CD14-positive monocyte (primary cell): ENCODE data around the gene TGFA. TPM values are rescaled to one million over a fixed set of nuclear protein-coding genes. Genes with fewer than 3 reads are reported as not detected.

Source experiments
- DNase-seq, 3 donors: peaks; one replicate each; pipeline ENCODE4 v3.0.0-alpha.2; 2011 to 2022
- H2AFZ ChIP-seq: 2 replicates; pipeline ENCODE4 v1.6.0; 2012; ENCODE audit warnings: mild to moderate bottlenecking, low read depth, low read length, inconsistent platforms; ENCODE audit not compliant: insufficient read depth, poor library complexity, severe bottlenecking
- H3K27ac ChIP-seq, 2 donors: 1 replicate in 1 of 2; 2 replicates in 1 of 2; pipeline ENCODE4 v1.5.1; 2012 to 2013; ENCODE audit warnings: low read length in 2 of 2, control low read depth in 1 of 2, inconsistent platforms in 1 of 2, low read depth in 1 of 2, mild to moderate bottlenecking in 1 of 2
- H3K27me3 ChIP-seq, 2 donors: one replicate each; pipeline versions ENCODE4 v1.6.0 to v1.6.1; 2011 to 2013; ENCODE audit warnings: low read length in 2 of 2; ENCODE audit not compliant: control insufficient read depth in 2 of 2, insufficient read depth in 2 of 2
- H3K36me3 ChIP-seq, 2 donors: replicated peaks in 1 of 2; 1 replicate in 1 of 2; 2 replicates in 1 of 2; pipeline versions ENCODE4 v1.5.1 to v1.6.1; 2012 to 2013; ENCODE audit warnings: low read length in 2 of 2, control low read depth in 1 of 2, inconsistent platforms in 1 of 2, mild to moderate bottlenecking in 1 of 2; ENCODE audit not compliant: insufficient read depth in 2 of 2, control insufficient read depth in 1 of 2
- H3K4me1 ChIP-seq, 2 donors: 1 replicate in 1 of 2; 2 replicates in 1 of 2; pipeline versions ENCODE4 v1.5.1 to v1.6.1; 2012 to 2013; ENCODE audit warnings: low read length in 2 of 2, control low read depth in 1 of 2, inconsistent platforms in 1 of 2, mild to moderate bottlenecking in 1 of 2, moderate library complexity in 1 of 2; ENCODE audit not compliant: insufficient read depth in 2 of 2, control insufficient read depth in 1 of 2
- H3K4me2 ChIP-seq: replicated peaks from 2 replicates; pipeline ENCODE3; 2012; ENCODE audit warnings: low read length, moderate library complexity, mild to moderate bottlenecking; ENCODE audit not compliant: poor library complexity, severe bottlenecking; ENCODE audit errors: extremely low read depth
- H3K4me3 ChIP-seq, 3 experiments: fragments of 200-600 bp in 1 of 3; sonication (generic) in 1 of 3; replicated peaks in 1 of 3; 1 replicate in 2 of 3; 2 replicates in 1 of 3; pipeline ENCODE4 v1.5.1; 2011 to 2013; ENCODE audit warnings: low read length in 3 of 3, mild to moderate bottlenecking in 3 of 3, control low read depth in 2 of 3, low read depth in 2 of 3, inconsistent platforms in 1 of 3, moderate library complexity in 1 of 3
- H3K79me2 ChIP-seq: 2 replicates; pipeline ENCODE4 v1.6.0; 2012; ENCODE audit warnings: mild to moderate bottlenecking, control low read depth, inconsistent platforms, low read length, moderate library complexity; ENCODE audit not compliant: insufficient read depth
- H3K9ac ChIP-seq: 2 replicates; pipeline ENCODE4 v1.6.0; 2017; ENCODE audit warnings: low read length, mild to moderate bottlenecking; ENCODE audit not compliant: insufficient read depth, poor library complexity, severe bottlenecking
- H3K9me3 ChIP-seq, 2 donors: replicated peaks in 1 of 2; 1 replicate in 1 of 2; 2 replicates in 1 of 2; pipeline versions ENCODE4 v1.5.1 to v1.6.1; 2012 to 2013; ENCODE audit warnings: low read length in 2 of 2, control low read depth in 1 of 2; ENCODE audit not compliant: control insufficient read depth in 1 of 2, insufficient read depth in 1 of 2
- H4K20me1 ChIP-seq: 2 replicates; pipeline ENCODE4 v1.6.0; 2012; ENCODE audit warnings: mild to moderate bottlenecking, low read length, control low read depth, moderate library complexity; ENCODE audit not compliant: insufficient read depth
- H3K27ac Mint-ChIP-seq, 7 donors: one replicate each; pipeline ENCODE4 v1.8.0; 2020; ENCODE audit warnings: mild to moderate bottlenecking in 7 of 7, mixed read lengths in 7 of 7, moderate library complexity in 6 of 7, inconsistent platforms in 2 of 7
- H3K27me3 Mint-ChIP-seq, 3 donors: one replicate each; pipeline ENCODE4 v1.8.0; 2021 to 2022; ENCODE audit warnings: low read depth in 3 of 3, mild to moderate bottlenecking in 3 of 3, mixed read lengths in 3 of 3, moderate library complexity in 3 of 3, inconsistent platforms in 1 of 3
- H3K36me3 Mint-ChIP-seq, 2 donors: one replicate each; pipeline ENCODE4 v1.8.0; 2020; ENCODE audit warnings: mixed read lengths in 2 of 2, inconsistent platforms in 1 of 2, mild to moderate bottlenecking in 1 of 2
- H3K4me1 Mint-ChIP-seq: one replicate; pipeline ENCODE4 v1.8.0; 2020; ENCODE audit warnings: mild to moderate bottlenecking, mixed read lengths
- H3K4me3 Mint-ChIP-seq, 2 donors: one replicate each; pipeline ENCODE4 v1.8.0; 2020; ENCODE audit warnings: mild to moderate bottlenecking in 2 of 2, mixed read lengths in 2 of 2, moderate library complexity in 1 of 2
- H3K9me3 Mint-ChIP-seq, 7 donors: one replicate each; pipeline ENCODE4 v1.8.0; 2020 to 2022; ENCODE audit warnings: mixed read lengths in 7 of 7, mild to moderate bottlenecking in 6 of 7, moderate library complexity in 6 of 7, inconsistent platforms in 2 of 7
- WGBS: methylation state at CpG from one replicate; pipeline ENCODE4 v1.1.5; 2013; ENCODE audit warnings: missing lambda C conversion rate; ENCODE audit not compliant: insufficient coverage; 5-methylcytosine and 5-hydroxymethylcytosine counted together
- intact Hi-C, 2 donors: fragments of 100-400 bp; cut with micrococcal nuclease; formaldehyde crosslinking; loops; one replicate each; pipeline versions ENCODE4 v1.15.0 to v1.15.1; 2023
- polyA plus RNA-seq, 3 donors: library from polyadenylated mRNA; depleted of rRNA in 1 of 3; unstranded in 2 of 3; stranded (reverse) in 1 of 3; fragments of 300-500 nt in 2 of 3; fragments of >200 nt in 1 of 3; fragmentation: Illumina TruSeq in 2 of 3; gene quantifications; 1 replicate in 2 of 3; 2 replicates in 1 of 3; pipeline ENCODE4 v1.2.3, GENCODE V29; 2012 to 2021
- TF ChIP-seq, protein P1 (sequence below): fragments of 200-600 bp; IDR thresholded peaks from one replicate; pipeline ENCODE4 v1.8.0; 2022; ENCODE audit warnings: antibody characterized with exemption, mild to moderate bottlenecking

Gene TGFA
- polyA plus RNA-seq, 3 donors: 1.7 to 2.5 (median 1.7) TPM

DNA sequence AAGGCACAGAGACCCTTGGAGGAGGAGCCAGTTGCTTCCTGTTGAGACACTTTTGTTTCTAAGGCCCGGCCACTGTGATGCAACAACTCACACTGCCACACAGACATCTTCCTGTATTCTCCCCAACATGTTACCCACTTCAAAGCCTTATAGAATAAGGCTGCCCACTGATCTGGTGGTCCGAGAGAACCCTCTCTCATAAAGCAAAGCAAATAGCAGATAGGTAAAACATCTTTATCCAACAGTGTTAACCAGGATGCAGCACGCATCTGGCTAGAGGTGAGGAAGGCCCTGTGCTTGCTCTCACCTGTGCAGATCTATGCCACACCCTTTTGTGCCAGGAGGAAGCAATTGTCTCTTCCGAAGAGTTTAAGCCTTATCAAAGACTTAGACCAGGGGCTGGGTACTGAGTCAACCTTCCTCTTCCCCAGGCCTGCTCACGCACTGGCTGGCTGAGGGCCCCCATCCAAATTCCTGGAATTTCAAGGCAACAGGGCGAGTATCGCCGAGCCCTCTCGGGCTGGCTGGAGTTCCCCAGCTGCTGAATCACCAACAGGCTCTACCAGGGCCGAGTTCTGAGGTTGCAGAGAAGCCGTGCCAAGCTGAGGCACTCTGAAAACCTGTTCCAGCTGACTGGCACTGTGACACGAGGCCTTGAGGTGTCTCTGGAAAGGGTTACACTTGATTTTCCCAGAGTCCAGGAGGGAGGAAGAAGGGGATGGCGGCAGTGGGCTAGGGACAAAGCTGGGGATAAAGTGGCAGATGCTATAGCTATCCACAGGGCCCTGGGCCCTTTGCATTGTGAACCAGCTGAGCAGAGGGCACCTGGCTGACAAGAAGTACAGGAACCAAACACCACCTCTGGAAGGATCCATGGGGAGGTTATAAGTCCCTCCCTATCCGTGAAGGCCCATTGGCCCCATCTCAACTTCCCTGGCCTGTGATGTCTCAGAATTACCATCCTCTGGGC lies 29.3 kb downstream of the TGFA start:
- DNase-seq: peak; percentile 73 to 84 (median 82)
- no peaks in the 10 kb centered on the region for H3K36me3 ChIP-seq
- peaks cover 0 to 2% of the 10 kb centered on the region in 2 donors for H3K36me3 Mint-ChIP-seq
- WGBS: 31% methylated on average over 13 of the region's 14 CpGs
- H3K4me3 Mint-ChIP-seq: peak overlapping the region; percentile 49 to 82
- peaks cover 0 to 5% (median 0%) of the 10 kb centered on the region in 3 donors for H3K27me3 Mint-ChIP-seq
- H3K79me2 ChIP-seq: no peaks in the 10 kb centered on the region
- peak overlapping the region; percentile 88 to 98 (median 93) for H3K27ac Mint-ChIP-seq
- H3K27ac ChIP-seq: peak overlapping the region; percentile 62 to 88
- H3K4me2 ChIP-seq: peak overlapping the region; percentile 64
- no peak overlapping the region for H2AFZ ChIP-seq
- peak overlapping the region; percentile 39 for H3K9ac ChIP-seq
- no peaks in the 10 kb centered on the region for H3K9me3 ChIP-seq
- intact Hi-C loops: no loop called here
- peaks cover 45% of the 10 kb centered on the region for H3K4me1 Mint-ChIP-seq
- H3K9me3 Mint-ChIP-seq: peaks cover 0 to 2% (median 0%) of the 10 kb centered on the region in 7 donors
- peak overlapping the region in 1 of 3 experiments; percentile 24 for H3K4me3 ChIP-seq
- TF ChIP-seq, protein P1, sequence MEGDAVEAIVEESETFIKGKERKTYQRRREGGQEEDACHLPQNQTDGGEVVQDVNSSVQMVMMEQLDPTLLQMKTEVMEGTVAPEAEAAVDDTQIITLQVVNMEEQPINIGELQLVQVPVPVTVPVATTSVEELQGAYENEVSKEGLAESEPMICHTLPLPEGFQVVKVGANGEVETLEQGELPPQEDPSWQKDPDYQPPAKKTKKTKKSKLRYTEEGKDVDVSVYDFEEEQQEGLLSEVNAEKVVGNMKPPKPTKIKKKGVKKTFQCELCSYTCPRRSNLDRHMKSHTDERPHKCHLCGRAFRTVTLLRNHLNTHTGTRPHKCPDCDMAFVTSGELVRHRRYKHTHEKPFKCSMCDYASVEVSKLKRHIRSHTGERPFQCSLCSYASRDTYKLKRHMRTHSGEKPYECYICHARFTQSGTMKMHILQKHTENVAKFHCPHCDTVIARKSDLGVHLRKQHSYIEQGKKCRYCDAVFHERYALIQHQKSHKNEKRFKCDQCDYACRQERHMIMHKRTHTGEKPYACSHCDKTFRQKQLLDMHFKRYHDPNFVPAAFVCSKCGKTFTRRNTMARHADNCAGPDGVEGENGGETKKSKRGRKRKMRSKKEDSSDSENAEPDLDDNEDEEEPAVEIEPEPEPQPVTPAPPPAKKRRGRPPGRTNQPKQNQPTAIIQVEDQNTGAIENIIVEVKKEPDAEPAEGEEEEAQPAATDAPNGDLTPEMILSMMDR: no peak
- peaks cover 48 to 50% of the 10 kb centered on the region in 2 donors for H3K4me1 ChIP-seq
- H3K27me3 ChIP-seq: no peaks in the 10 kb centered on the region
- no peaks in the 10 kb centered on the region for H4K20me1 ChIP-seq

DNA sequence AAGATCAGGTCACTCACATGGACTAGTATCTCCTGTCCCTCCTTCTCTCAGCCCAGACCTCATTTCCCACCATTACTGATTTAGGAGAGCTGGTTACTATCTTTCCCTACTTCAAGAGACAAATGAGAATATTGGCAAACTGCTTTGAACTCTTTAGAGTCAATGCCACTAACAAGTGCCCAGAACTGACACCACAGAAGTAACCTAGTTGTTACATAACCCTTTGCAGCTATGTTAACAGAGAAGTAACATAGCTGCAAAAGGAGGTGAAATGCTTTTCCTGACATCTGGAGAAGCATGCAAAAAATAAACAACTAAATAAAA lies 30.0 kb downstream of the TGFA start:
- intact Hi-C loops: no loop called here
- Histone ChIP-seq H3K9me3 (no peaks in the 10 kb centered on the region), H3K79me2 (no peaks in the 10 kb centered on the region), H3K9ac (no peak overlapping the region), H3K4me3 (peak overlapping the region in 1 of 3 experiments; percentile 24), H4K20me1 (no peaks in the 10 kb centered on the region), H3K27ac (peak overlapping the region; percentile 75 to 88), H3K27me3 (no peaks in the 10 kb centered on the region), H3K4me2 (peak overlapping the region; percentile 64), H3K4me1 (peaks cover 44 to 46% of the 10 kb centered on the region in 2 donors), H2AFZ (peak overlapping the region; percentile 24), H3K36me3 (no peaks in the 10 kb centered on the region)
- peak overlapping the region; percentile 88 to 98 (median 93) for H3K27ac Mint-ChIP-seq
- TF ChIP-seq, protein P1: no peak
- H3K36me3 Mint-ChIP-seq: peaks cover 0 to 4% of the 10 kb centered on the region in 2 donors
- H3K9me3 Mint-ChIP-seq: peaks cover 0 to 2% (median 0%) of the 10 kb centered on the region in 7 donors
- H3K4me3 Mint-ChIP-seq: peak overlapping the region in 1 of 2 donors; percentile 82
- no peak for DNase-seq
- H3K27me3 Mint-ChIP-seq: peaks cover 0 to 5% (median 0%) of the 10 kb centered on the region in 3 donors
- H3K4me1 Mint-ChIP-seq: peaks cover 44% of the 10 kb centered on the region
